ENCODE results near the gene MYCBPAP.

DNA sequence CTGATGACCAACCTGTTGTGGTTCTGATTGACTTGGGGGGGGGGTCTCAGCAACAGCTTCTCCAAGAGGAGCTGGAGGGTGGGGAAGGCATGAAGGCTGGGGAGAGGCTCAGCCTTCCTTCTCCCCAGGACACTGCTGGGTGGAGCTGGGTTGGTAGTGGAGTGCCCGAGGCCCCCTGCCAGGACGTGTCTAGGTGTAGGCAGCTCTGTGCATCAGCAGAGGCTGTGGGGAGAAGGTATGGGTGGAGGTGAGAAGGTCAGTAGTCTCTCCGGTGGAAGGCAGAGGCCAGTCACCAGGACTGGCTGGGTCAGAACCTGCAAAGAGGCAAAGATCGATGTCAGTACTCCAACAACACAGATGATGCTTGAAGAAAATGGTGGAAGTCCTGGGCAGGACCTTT is 43.5 kb upstream of the MYCBPAP start:
- TF ChIP-seq, protein P1, sequence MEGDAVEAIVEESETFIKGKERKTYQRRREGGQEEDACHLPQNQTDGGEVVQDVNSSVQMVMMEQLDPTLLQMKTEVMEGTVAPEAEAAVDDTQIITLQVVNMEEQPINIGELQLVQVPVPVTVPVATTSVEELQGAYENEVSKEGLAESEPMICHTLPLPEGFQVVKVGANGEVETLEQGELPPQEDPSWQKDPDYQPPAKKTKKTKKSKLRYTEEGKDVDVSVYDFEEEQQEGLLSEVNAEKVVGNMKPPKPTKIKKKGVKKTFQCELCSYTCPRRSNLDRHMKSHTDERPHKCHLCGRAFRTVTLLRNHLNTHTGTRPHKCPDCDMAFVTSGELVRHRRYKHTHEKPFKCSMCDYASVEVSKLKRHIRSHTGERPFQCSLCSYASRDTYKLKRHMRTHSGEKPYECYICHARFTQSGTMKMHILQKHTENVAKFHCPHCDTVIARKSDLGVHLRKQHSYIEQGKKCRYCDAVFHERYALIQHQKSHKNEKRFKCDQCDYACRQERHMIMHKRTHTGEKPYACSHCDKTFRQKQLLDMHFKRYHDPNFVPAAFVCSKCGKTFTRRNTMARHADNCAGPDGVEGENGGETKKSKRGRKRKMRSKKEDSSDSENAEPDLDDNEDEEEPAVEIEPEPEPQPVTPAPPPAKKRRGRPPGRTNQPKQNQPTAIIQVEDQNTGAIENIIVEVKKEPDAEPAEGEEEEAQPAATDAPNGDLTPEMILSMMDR (IDR thresholded peaks at IDR 0.05), result no peak
- TF ChIP-seq POLR2A (IDR thresholded peaks at IDR 0.05), result no peak

Data from testis (tissue), 2 donors.